ENCODE results near the gene MTCL1.

- no peak for TF ChIP-seq CEBPB (IDR thresholded peaks at IDR 0.05)
- TF ChIP-seq YY1 (IDR thresholded peaks at IDR 0.05; ENCODE audit: low read depth), result no peak
- no peak for TF ChIP-seq RAD21 (IDR thresholded peaks at IDR 0.05; ENCODE audit: low read depth)
These were observed 163.5 kb downstream of the MTCL1 start for GRCh38 chr18:8868779-8869415.

Data from Ishikawa (cell line).